ENCODE data around the gene TM7SF2.

GRCh38 chr11:65100674-65101350 lies 10.9 kb upstream of the TM7SF2 start:
- TF ChIP-seq EZH2 (IDR thresholded peaks at IDR 0.05; ENCODE audit: insufficient read depth, poor library complexity, severe bottlenecking) (no peak), EZH2phosphoT487 (IDR thresholded peaks at IDR 0.05; ENCODE audit: insufficient read depth, low read depth) (no peak)
